Stromal cell of bone marrow (primary cell): ENCODE results near the gene BNIP5.

Source experiments
- DNase-seq: peaks from one replicate; pipeline ENCODE4 v3.0.0-alpha.2; 2012; ENCODE audit warnings: low read depth

Gene BNIP5

GRCh38 chr6:36266913-36267644 is 69.6 kb downstream of the BNIP5 start:
- DNase-seq: no peak
